Astrocyte (in vitro differentiated cells and primary cell): ENCODE measurements around the gene MN1. TPM values are rescaled to one million over a fixed set of nuclear protein-coding genes. Genes with fewer than 3 reads are reported as not detected.

Experiments
- DNase-seq: peaks from one replicate; pipeline ENCODE4 v3.0.0-alpha.2; 2010; ENCODE audit warnings: low read depth
- FAIRE-seq: peaks from 2 replicates; lab custom pipeline; 2011; peaks lifted over from hg19 to GRCh38; lab: Jason Lieb, UNC
- H2AFZ ChIP-seq: 2 replicates; pipeline ENCODE4 v1.6.0; 2012; ENCODE audit warnings: low read depth, low read length, inconsistent platforms
- H3K27ac ChIP-seq: 2 replicates; pipeline ENCODE4 v1.5.1; 2011; ENCODE audit warnings: low read depth, low read length, inconsistent platforms
- H3K27me3 ChIP-seq: 2 replicates; pipeline ENCODE4 v1.6.0; 2011; ENCODE audit warnings: low read length, inconsistent platforms; ENCODE audit not compliant: insufficient read depth
- H3K36me3 ChIP-seq: 2 replicates; pipeline ENCODE4 v1.5.1; 2011; ENCODE audit warnings: low read length, inconsistent platforms; ENCODE audit not compliant: insufficient read depth
- H3K4me1 ChIP-seq: 2 replicates; pipeline ENCODE4 v1.5.1; 2011; ENCODE audit warnings: low read length, inconsistent platforms; ENCODE audit not compliant: insufficient read depth
- H3K4me2 ChIP-seq: 2 replicates; pipeline ENCODE4 v1.6.0; 2012; ENCODE audit warnings: low read length, inconsistent platforms
- H3K4me3 ChIP-seq: 2 replicates; pipeline ENCODE4 v1.5.1; 2011; ENCODE audit warnings: low read depth, mild to moderate bottlenecking, low read length, inconsistent platforms; ENCODE audit not compliant: insufficient read depth
- H3K79me2 ChIP-seq: 2 replicates; pipeline ENCODE4 v1.6.0; 2012; ENCODE audit warnings: mild to moderate bottlenecking, low read length, inconsistent platforms; ENCODE audit not compliant: insufficient read depth
- H3K9ac ChIP-seq: 2 replicates; pipeline ENCODE4 v1.6.0; 2012; ENCODE audit warnings: mild to moderate bottlenecking, low read length, inconsistent platforms
- H3K9me3 ChIP-seq: 2 replicates; pipeline ENCODE4 v1.5.1; 2012; ENCODE audit warnings: low read depth, mild to moderate bottlenecking, low read length, inconsistent platforms; ENCODE audit not compliant: insufficient read depth
- H4K20me1 ChIP-seq: 2 replicates; pipeline ENCODE4 v1.6.0; 2012; ENCODE audit warnings: low read length, inconsistent platforms; ENCODE audit not compliant: insufficient read depth
- H3K27ac Mint-ChIP-seq: one replicate; pipeline ENCODE4 v1.8.0; 2021; ENCODE audit warnings: mild to moderate bottlenecking, mixed read lengths; ENCODE audit not compliant: unreplicated experiment
- H3K27me3 Mint-ChIP-seq: one replicate; pipeline ENCODE4 v1.8.0; 2021; ENCODE audit warnings: low read depth, mixed read lengths; ENCODE audit not compliant: unreplicated experiment
- H3K36me3 Mint-ChIP-seq: one replicate; pipeline ENCODE4 v1.8.0; 2021; ENCODE audit warnings: low read depth, mixed read lengths; ENCODE audit not compliant: unreplicated experiment
- H3K4me1 Mint-ChIP-seq: one replicate; pipeline ENCODE4 v1.8.0; 2021; ENCODE audit warnings: low read depth, mixed read lengths; ENCODE audit not compliant: unreplicated experiment
- H3K4me3 Mint-ChIP-seq: one replicate; pipeline ENCODE4 v1.8.0; 2021; ENCODE audit warnings: mild to moderate bottlenecking, moderate library complexity, mixed read lengths; ENCODE audit not compliant: unreplicated experiment
- H3K9me3 Mint-ChIP-seq: one replicate; pipeline ENCODE4 v1.8.0; 2021; ENCODE audit warnings: mild to moderate bottlenecking, mixed read lengths; ENCODE audit not compliant: unreplicated experiment
- EZH2 ChIP-seq: IDR thresholded peaks from 2 replicates; pipeline ENCODE4 v1.6.1; 2012; ENCODE audit warnings: mild to moderate bottlenecking, low read length, inconsistent platforms; ENCODE audit not compliant: insufficient read depth
- total RNA-seq: library from RNA; stranded (reverse); gene quantifications from 2 replicates; pipeline ENCODE4 v1.2.1, GENCODE V29; 2021
- TF ChIP-seq, protein P1 (sequence below): IDR thresholded peaks from 2 replicates; pipeline ENCODE4 v1.5.1; 2011; ENCODE audit warnings: low read depth, mild to moderate bottlenecking, inconsistent platforms, low read length, moderate library complexity; ENCODE audit not compliant: insufficient read depth

The MN1 gene
- total RNA-seq, 1 donor from 2014 or later, result 98.6 TPM

DNA sequence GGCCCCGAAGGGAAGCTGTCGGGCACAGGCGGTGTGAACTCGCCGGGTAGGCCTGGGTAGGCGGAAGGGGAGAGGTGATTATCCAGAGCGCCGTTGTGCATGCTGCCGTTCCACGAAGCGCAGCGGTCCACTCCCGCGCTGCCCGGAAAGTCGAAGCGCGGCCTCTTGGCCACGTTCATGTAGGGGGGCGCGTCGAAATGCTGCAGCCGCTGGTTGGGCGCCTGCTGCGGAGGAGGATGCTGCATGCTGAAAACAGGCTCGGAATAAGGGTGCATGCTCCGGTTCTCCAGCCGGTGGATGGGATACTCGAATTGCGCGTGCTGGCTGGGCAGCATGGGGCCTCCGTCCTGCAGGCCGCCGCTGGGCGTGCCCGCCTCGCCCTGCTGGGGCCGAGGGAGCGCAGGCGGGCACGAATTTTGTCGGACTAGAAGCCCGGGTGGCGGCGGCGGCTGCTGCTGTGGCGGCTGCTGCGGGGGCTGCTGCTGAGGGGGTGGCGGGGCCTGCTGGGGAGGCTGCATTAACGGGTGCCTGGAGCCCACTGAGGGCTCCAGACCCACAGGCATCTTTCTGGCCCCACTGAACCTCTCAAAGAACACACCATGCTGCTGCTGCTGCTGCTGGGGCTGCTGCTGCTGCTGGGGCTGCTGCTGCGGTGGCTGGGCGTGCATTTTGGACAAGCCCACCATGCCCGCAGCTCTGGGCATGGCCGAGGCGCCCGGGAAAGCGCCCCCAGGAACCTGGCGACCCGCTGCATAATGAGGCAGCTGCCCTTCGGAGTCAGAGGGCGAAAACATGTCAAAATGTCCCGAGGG is 2.3 kb downstream of the MN1 start:
- H2AFZ ChIP-seq, result no peak overlapping the region
- H3K4me3 ChIP-seq, result peak overlapping the region; percentile 71
- H3K27ac ChIP-seq, result peak overlapping the region; percentile 76
- H3K27me3 Mint-ChIP-seq, result no peaks in the 10 kb centered on the region
- H3K4me3 Mint-ChIP-seq, result peak overlapping the region; percentile 99
- peaks cover 26% of the 10 kb centered on the region for H3K4me1 ChIP-seq
- no peaks in the 10 kb centered on the region for H3K9me3 ChIP-seq
- H3K27me3 ChIP-seq, result no peaks in the 10 kb centered on the region
- H3K9me3 Mint-ChIP-seq, result no peaks in the 10 kb centered on the region
- peaks cover 14% of the 10 kb centered on the region for H3K4me1 Mint-ChIP-seq
- H3K4me2 ChIP-seq, result peak overlapping the region; percentile 98
- peaks cover 11% of the 10 kb centered on the region for H3K36me3 ChIP-seq
- H3K27ac Mint-ChIP-seq, result peak overlapping the region; percentile 75
- FAIRE-seq (no peak), DNase-seq (no peak)
- TF ChIP-seq, protein P1, sequence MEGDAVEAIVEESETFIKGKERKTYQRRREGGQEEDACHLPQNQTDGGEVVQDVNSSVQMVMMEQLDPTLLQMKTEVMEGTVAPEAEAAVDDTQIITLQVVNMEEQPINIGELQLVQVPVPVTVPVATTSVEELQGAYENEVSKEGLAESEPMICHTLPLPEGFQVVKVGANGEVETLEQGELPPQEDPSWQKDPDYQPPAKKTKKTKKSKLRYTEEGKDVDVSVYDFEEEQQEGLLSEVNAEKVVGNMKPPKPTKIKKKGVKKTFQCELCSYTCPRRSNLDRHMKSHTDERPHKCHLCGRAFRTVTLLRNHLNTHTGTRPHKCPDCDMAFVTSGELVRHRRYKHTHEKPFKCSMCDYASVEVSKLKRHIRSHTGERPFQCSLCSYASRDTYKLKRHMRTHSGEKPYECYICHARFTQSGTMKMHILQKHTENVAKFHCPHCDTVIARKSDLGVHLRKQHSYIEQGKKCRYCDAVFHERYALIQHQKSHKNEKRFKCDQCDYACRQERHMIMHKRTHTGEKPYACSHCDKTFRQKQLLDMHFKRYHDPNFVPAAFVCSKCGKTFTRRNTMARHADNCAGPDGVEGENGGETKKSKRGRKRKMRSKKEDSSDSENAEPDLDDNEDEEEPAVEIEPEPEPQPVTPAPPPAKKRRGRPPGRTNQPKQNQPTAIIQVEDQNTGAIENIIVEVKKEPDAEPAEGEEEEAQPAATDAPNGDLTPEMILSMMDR, result no peak
- no peak for TF ChIP-seq EZH2
- H3K9ac ChIP-seq, result peak overlapping the region; percentile 88
- peaks cover 24% of the 10 kb centered on the region for H3K36me3 Mint-ChIP-seq
- H3K79me2 ChIP-seq, result peaks cover 83% of the 10 kb centered on the region
- H4K20me1 ChIP-seq, result peaks cover 54% of the 10 kb centered on the region

DNA sequence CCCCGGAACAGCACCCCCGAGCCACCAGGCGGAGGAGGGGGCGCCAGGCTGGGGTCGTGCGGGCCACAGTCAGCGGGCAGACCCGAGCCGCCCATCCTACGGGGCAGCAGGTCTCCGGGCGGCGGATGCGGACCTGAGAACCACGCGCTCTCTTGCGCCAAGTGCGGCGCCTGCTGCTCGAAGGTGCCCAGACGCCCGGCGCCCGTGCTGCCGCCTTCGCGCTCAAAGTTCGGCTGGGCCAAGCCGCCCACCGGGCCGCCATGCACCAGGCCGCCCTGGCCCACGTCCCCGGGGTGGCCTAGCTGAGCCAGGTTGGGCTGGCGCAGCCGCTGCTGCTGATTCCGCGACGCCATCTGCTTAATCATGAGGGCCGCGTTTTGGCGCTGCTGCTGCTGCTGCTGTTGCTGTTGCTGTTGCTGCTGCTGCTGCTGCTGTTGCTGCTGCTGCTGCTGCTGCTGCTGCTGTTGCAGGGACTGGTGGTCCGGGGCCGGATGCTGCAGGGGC is 3.0 kb downstream of the MN1 start:
- Histone ChIP-seq H4K20me1 (peaks cover 60% of the 10 kb centered on the region), H2AFZ (no peak overlapping the region), H3K27me3 (no peaks in the 10 kb centered on the region), H3K4me2 (peak overlapping the region; percentile 98), H3K36me3 (peaks cover 11% of the 10 kb centered on the region), H3K4me3 (peak overlapping the region; percentile 71), H3K79me2 (peaks cover 90% of the 10 kb centered on the region), H3K27ac (peak overlapping the region; percentile 57), H3K9me3 (no peaks in the 10 kb centered on the region), H3K9ac (peak overlapping the region; percentile 88), H3K4me1 (peaks cover 32% of the 10 kb centered on the region)
- Mint-ChIP-seq H3K27ac (peak overlapping the region; percentile 75), H3K9me3 (no peaks in the 10 kb centered on the region), H3K27me3 (no peaks in the 10 kb centered on the region), H3K4me3 (peak overlapping the region; percentile 99), H3K36me3 (peaks cover 26% of the 10 kb centered on the region), H3K4me1 (peaks cover 16% of the 10 kb centered on the region)
- FAIRE-seq (no peak), DNase-seq (no peak)
- TF ChIP-seq, protein P1, result no peak
- TF ChIP-seq EZH2, result no peak
